SJSA1 (cell line): Measurements from ENCODE around the gene CTDP1. TPM values are rescaled to one million over a fixed set of nuclear protein-coding genes. Genes with fewer than 3 reads are reported as not detected.
"Not testable (repeated sequence)": the region's sequence is repeated elsewhere in the genome, so short reads cannot be mapped to it uniquely, and the experiment has no call there.

Source experiments
- DNase-seq, 2 experiments: peaks; one replicate each; pipeline ENCODE4 v3.0.0-alpha.2; 2015 to 2020; ENCODE audit warnings: low spot score in 2 of 2, low read depth in 1 of 2
- H3K27ac ChIP-seq: fragments of 250-450 bp; sonication (Bioruptor Pico); 2 replicates; pipeline ENCODE4 v1.5.1; 2020; ENCODE audit warnings: mild to moderate bottlenecking, moderate library complexity
- H3K27me3 ChIP-seq: fragments of 250-450 bp; sonication (Bioruptor Pico); replicated peaks from 2 replicates; pipeline ENCODE4 v1.5.1; 2020; ENCODE audit warnings: mild to moderate bottlenecking, moderate library complexity
- H3K36me3 ChIP-seq: fragments of 250-450 bp; sonication (Bioruptor Pico); 2 replicates; pipeline ENCODE4 v1.5.1; 2020; ENCODE audit warnings: mild to moderate bottlenecking
- H3K4me1 ChIP-seq: fragments of 250-450 bp; sonication (Bioruptor Pico); replicated peaks from 2 replicates; pipeline ENCODE4 v1.6.1; 2021; ENCODE audit warnings: mild to moderate bottlenecking
- H3K4me3 ChIP-seq: fragments of 250-450 bp; sonication (Bioruptor Pico); 2 replicates; pipeline ENCODE4 v1.5.1; 2020; ENCODE audit warnings: mild to moderate bottlenecking
- H3K9me3 ChIP-seq: fragments of 250-450 bp; sonication (Bioruptor Pico); replicated peaks from 2 replicates; pipeline ENCODE4 v1.5.1; 2020; ENCODE audit warnings: mild to moderate bottlenecking
- total RNA-seq: library from RNA; depleted of rRNA; stranded (reverse); fragments of >200 nt; shearing (Covaris generic); gene quantifications from 2 replicates; pipeline ENCODE4 v1.2.3, GENCODE V29; 2014

CTDP1 gene
- total RNA-seq, 1 experiment from 2014 or later, result 23.0 TPM

GRCh38 chr18:79723036-79723435 is 43.4 kb downstream of the CTDP1 start:
- no peak for DNase-seq
- Histone ChIP-seq H3K27me3 (no peaks in the 10 kb centered on the region), H3K36me3 (peaks cover 64% of the 10 kb centered on the region), H3K27ac (no peak overlapping the region), H3K9me3 (0 out of 2 replicates have a peak, but pooled peaks cover 3% of the 10 kb centered on the region), H3K4me1 (no peaks in the 10 kb centered on the region), H3K4me3 (no peak overlapping the region)

- no peak overlapping the region for H3K27ac ChIP-seq
- no peaks in the 10 kb centered on the region for H3K4me1 ChIP-seq
- H3K36me3 ChIP-seq, result peaks cover 64% of the 10 kb centered on the region
- DNase-seq, result no peak
- 0 out of 2 replicates have a peak, but pooled peaks cover 3% of the 10 kb centered on the region for H3K9me3 ChIP-seq
- H3K4me3 ChIP-seq, result no peak overlapping the region
- no peaks in the 10 kb centered on the region for H3K27me3 ChIP-seq
Measured at GRCh38 chr18:79723628-79724027, 44.0 kb downstream of the CTDP1 start.

- no peak overlapping the region for H3K4me3 ChIP-seq
- H3K36me3 ChIP-seq, result peaks cover 65% of the 10 kb centered on the region
- H3K27me3 ChIP-seq, result no peaks in the 10 kb centered on the region
- 0 out of 2 replicates have a peak, but pooled peaks cover 9% of the 10 kb centered on the region for H3K9me3 ChIP-seq
- H3K4me1 ChIP-seq, result no peaks in the 10 kb centered on the region
- DNase-seq, result no peak
- H3K27ac ChIP-seq, result no peak overlapping the region
Measured at GRCh38 chr18:79724299-79725080, 44.9 kb downstream of the CTDP1 start.

- Histone ChIP-seq H3K4me3 (no peak overlapping the region), H3K27ac (no peak overlapping the region), H3K4me1 (no peaks in the 10 kb centered on the region), H3K9me3 (0 out of 2 replicates have a peak, but pooled peaks cover 12% of the 10 kb centered on the region), H3K36me3 (peaks cover 69% of the 10 kb centered on the region), H3K27me3 (no peaks in the 10 kb centered on the region)
- DNase-seq, result no peak
Measured at GRCh38 chr18:79725486-79725885, 45.9 kb downstream of the CTDP1 start.

- Histone ChIP-seq H3K4me3 (no peak overlapping the region), H3K27ac (no peak overlapping the region), H3K4me1 (no peaks in the 10 kb centered on the region), H3K9me3 (0 out of 2 replicates have a peak, but pooled peaks cover 19% of the 10 kb centered on the region), H3K27me3 (no peaks in the 10 kb centered on the region), H3K36me3 (peaks cover 74% of the 10 kb centered on the region)
- DNase-seq, result no peak
Measured at GRCh38 chr18:79726721-79727120, 47.1 kb downstream of the CTDP1 start.

- peaks cover 77% of the 10 kb centered on the region for H3K36me3 ChIP-seq
- no peaks in the 10 kb centered on the region for H3K27me3 ChIP-seq
- DNase-seq, result no peak
- no peaks in the 10 kb centered on the region for H3K4me1 ChIP-seq
- H3K4me3 ChIP-seq, result no peak overlapping the region
- H3K27ac ChIP-seq, result no peak overlapping the region
- 0 out of 2 replicates have a peak, but pooled peaks cover 19% of the 10 kb centered on the region for H3K9me3 ChIP-seq
Measured at GRCh38 chr18:79727211-79727610, 47.6 kb downstream of the CTDP1 start.

- Histone ChIP-seq H3K4me1 (no peaks in the 10 kb centered on the region), H3K27me3 (no peaks in the 10 kb centered on the region), H3K9me3 (peaks cover 27% of the 10 kb centered on the region), H3K4me3 (no peak overlapping the region), H3K36me3 (peaks cover 74% of the 10 kb centered on the region), H3K27ac (no peak overlapping the region)
- no peak for DNase-seq
Measured at GRCh38 chr18:79728931-79729586, 49.5 kb downstream of the CTDP1 start.

GRCh38 chr18:79729611-79730010 is 50.0 kb downstream of the CTDP1 start:
- peaks cover 29% of the 10 kb centered on the region for H3K9me3 ChIP-seq
- H3K36me3 ChIP-seq, result peaks cover 76% of the 10 kb centered on the region
- no peak overlapping the region for H3K27ac ChIP-seq
- H3K27me3 ChIP-seq, result no peaks in the 10 kb centered on the region
- no peak overlapping the region for H3K4me3 ChIP-seq
- no peak for DNase-seq
- no peaks in the 10 kb centered on the region for H3K4me1 ChIP-seq

- Histone ChIP-seq H3K27me3 (no peaks in the 10 kb centered on the region), H3K4me3 (no peak overlapping the region), H3K27ac (no peak overlapping the region), H3K9me3 (peaks cover 32% of the 10 kb centered on the region), H3K4me1 (no peaks in the 10 kb centered on the region), H3K36me3 (peaks cover 80% of the 10 kb centered on the region)
- DNase-seq, result no peak
Measured at GRCh38 chr18:79730804-79731203, 51.2 kb downstream of the CTDP1 start.

GRCh38 chr18:79731881-79732720 is 52.5 kb downstream of the CTDP1 start:
- H3K4me3 ChIP-seq, DNase-seq, H3K27ac ChIP-seq, H3K27me3 ChIP-seq, H3K4me1 ChIP-seq: not testable (repeated sequence)
- Histone ChIP-seq H3K9me3 (peaks cover 32% of the 10 kb centered on the region), H3K36me3 (peaks cover 85% of the 10 kb centered on the region)

GRCh38 chr18:79732721-79733025 is 53.1 kb downstream of the CTDP1 start:
- Histone ChIP-seq H3K4me3 (no peak overlapping the region), H3K4me1 (no peaks in the 10 kb centered on the region), H3K9me3 (peaks cover 32% of the 10 kb centered on the region), H3K36me3 (peaks cover 85% of the 10 kb centered on the region), H3K27ac (no peak overlapping the region), H3K27me3 (no peaks in the 10 kb centered on the region)
- DNase-seq, result no peak

- peaks cover 82% of the 10 kb centered on the region for H3K36me3 ChIP-seq
- DNase-seq, result no peak
- peaks cover 32% of the 10 kb centered on the region for H3K9me3 ChIP-seq
- no peak overlapping the region for H3K4me3 ChIP-seq
- no peak overlapping the region for H3K27ac ChIP-seq
- no peaks in the 10 kb centered on the region for H3K4me1 ChIP-seq
- no peaks in the 10 kb centered on the region for H3K27me3 ChIP-seq
Measured at GRCh38 chr18:79733135-79733701, 53.6 kb downstream of the CTDP1 start.

- peaks cover 79% of the 10 kb centered on the region for H3K36me3 ChIP-seq
- no peak for DNase-seq
Measured at GRCh38 chr18:79733986-79734770, 54.6 kb downstream of the CTDP1 start.

More at GRCh38 chr18:79733986-79734770, 54.6 kb downstream of the CTDP1 start:
- H3K9me3 ChIP-seq, result peaks cover 29% of the 10 kb centered on the region
- H3K27ac ChIP-seq, result no peak overlapping the region
- H3K27me3 ChIP-seq, result no peaks in the 10 kb centered on the region
- no peak overlapping the region for H3K4me3 ChIP-seq
- H3K4me1 ChIP-seq, result no peaks in the 10 kb centered on the region
